H1 (cell line): ENCODE results near the gene BBX. TPM values are rescaled to one million over a fixed set of nuclear protein-coding genes. Genes with fewer than 3 reads are reported as not detected.

Source experiments
- CTCF ChIA-PET: fragments of 300-600 bp; sonication (Branson Sonifier 250); formaldehyde crosslinking; loops from one replicate; lab custom pipeline; 2021; ENCODE audit not compliant: partially characterized antibody; lab: Charles Lee
- POLR2A ChIA-PET: fragments of 300-600 bp; sonication (Branson Sonifier 250); formaldehyde crosslinking; loops from one replicate; lab custom pipeline; 2021; ENCODE audit warnings: inconsistent platforms; ENCODE audit not compliant: partially characterized antibody; lab: Charles Lee
- DNase-seq, 2 experiments: peaks; one replicate each; pipeline versions ENCODE4 v3.0.0 to v3.0.0-alpha.2; 2010 to 2022; ENCODE audit warnings: low spot score in 2 of 2, low read depth in 1 of 2, mixed read lengths in 1 of 2
- FAIRE-seq: peaks from 2 replicates; lab custom pipeline; 2011; peaks lifted over from hg19 to GRCh38; lab: Jason Lieb, UNC
- H2AFZ ChIP-seq: 2 replicates; pipeline ENCODE4 v1.8.1; 2012; ENCODE audit warnings: low read length, inconsistent platforms
- H2AK5ac ChIP-seq: 2 replicates; pipeline ENCODE4 v1.6.1; 2013; ENCODE audit warnings: low read depth, low read length
- H2BK120ac ChIP-seq: replicated peaks from 2 replicates; pipeline ENCODE3; 2013; ENCODE audit warnings: low read depth, low read length, inconsistent platforms
- H2BK12ac ChIP-seq: 2 replicates; pipeline ENCODE4 v1.6.1; 2013; ENCODE audit warnings: low read depth, low read length
- H2BK15ac ChIP-seq: 2 replicates; pipeline ENCODE4 v1.6.1; 2013; ENCODE audit warnings: low read length
- H2BK20ac ChIP-seq: 2 replicates; pipeline ENCODE4 v1.6.1; 2013; ENCODE audit warnings: low read length
- H2BK5ac ChIP-seq: 2 replicates; pipeline ENCODE4 v1.6.1; 2013; ENCODE audit warnings: low read depth, low read length
- H3K14ac ChIP-seq: 2 replicates; pipeline ENCODE4 v1.6.1; 2013; ENCODE audit warnings: inconsistent platforms; ENCODE audit not compliant: insufficient read length
- H3K18ac ChIP-seq: 2 replicates; pipeline ENCODE4 v1.6.1; 2013; ENCODE audit warnings: low read length; ENCODE audit errors: extremely low read depth
- H3K23ac ChIP-seq: 2 replicates; pipeline ENCODE4 v1.6.1; 2013; ENCODE audit warnings: inconsistent platforms; ENCODE audit not compliant: insufficient read length
- H3K23me2 ChIP-seq: 2 replicates; pipeline ENCODE4 v1.6.1; 2013; ENCODE audit warnings: low read depth, low read length
- H3K27ac ChIP-seq: 2 replicates; pipeline ENCODE4 v1.6.1; 2011; ENCODE audit warnings: low read depth, low read length, inconsistent platforms
- H3K27me3 ChIP-seq, 4 experiments: replicated peaks in 1 of 4; 1 replicate in 1 of 4; 2 replicates in 3 of 4; pipeline versions ENCODE4 v1.6.1 to v1.8.1; 2011 to 2013; ENCODE audit warnings: low read length in 3 of 4, mild to moderate bottlenecking in 3 of 4, inconsistent platforms in 2 of 4, mixed read lengths in 2 of 4, moderate library complexity in 1 of 4; ENCODE audit not compliant: control insufficient read depth in 3 of 4, insufficient read depth in 3 of 4; ENCODE audit errors: extremely low read depth in 1 of 4
- H3K36me3 ChIP-seq, 4 experiments: 2 replicates each; pipeline versions ENCODE4 v1.6.1 to v1.8.1; 2011 to 2013; ENCODE audit warnings: mild to moderate bottlenecking in 4 of 4, low read length in 3 of 4, moderate library complexity in 2 of 4, control low read depth in 1 of 4, inconsistent platforms in 1 of 4; ENCODE audit not compliant: insufficient read depth in 4 of 4, control insufficient read depth in 2 of 4
- H3K4ac ChIP-seq: replicated peaks from 2 replicates; pipeline ENCODE3; 2013; ENCODE audit warnings: low read length, low read depth, mixed read lengths, inconsistent platforms; ENCODE audit not compliant: insufficient read length
- H3K4me1 ChIP-seq, 4 experiments: replicated peaks in 1 of 4; 1 replicate in 1 of 4; 2 replicates in 3 of 4; pipeline versions ENCODE4 v1.6.1 to v1.8.1; 2011 to 2013; ENCODE audit warnings: low read length in 3 of 4, inconsistent platforms in 2 of 4, mixed read lengths in 1 of 4; ENCODE audit not compliant: insufficient read depth in 4 of 4, control insufficient read depth in 3 of 4
- H3K4me2 ChIP-seq, 2 experiments: 2 replicates each; pipeline versions ENCODE4 v1.6.1 to v1.8.1; 2011 to 2013; ENCODE audit warnings: low read depth in 2 of 2, low read length in 2 of 2, control low read depth in 1 of 2, inconsistent platforms in 1 of 2, mild to moderate bottlenecking in 1 of 2; ENCODE audit not compliant: insufficient read depth in 1 of 2
- H3K4me3 ChIP-seq, 4 experiments: fragments of 200-600, 300-600 bp in 1 of 4; sonication (generic), shearing (Covaris generic), sonication (Bioruptor Twin) in 1 of 4; 2 replicates each; pipeline versions ENCODE4 v1.5.1 to v1.8.1; 2011 to 2016; ENCODE audit warnings: low read length in 4 of 4, low read depth in 3 of 4, control low read depth in 2 of 4, inconsistent platforms in 2 of 4, mild to moderate bottlenecking in 2 of 4, mixed read lengths in 1 of 4, moderate library complexity in 1 of 4; ENCODE audit not compliant: insufficient read depth in 2 of 4; ENCODE audit errors: extremely low read depth in 1 of 4
- H3K56ac ChIP-seq: replicated peaks from 2 replicates; pipeline ENCODE3; 2013; ENCODE audit warnings: low read depth, mild to moderate bottlenecking, mixed read lengths, low read length, inconsistent platforms; ENCODE audit not compliant: insufficient read length
- H3K79me1 ChIP-seq: 2 replicates; pipeline ENCODE4 v1.6.1; 2013; ENCODE audit warnings: low read depth, low read length, control low read depth
- H3K79me2 ChIP-seq, 2 experiments: 2 replicates each; pipeline versions ENCODE4 v1.6.1 to v1.8.1; 2012 to 2013; ENCODE audit warnings: low read length in 2 of 2, mild to moderate bottlenecking in 2 of 2, inconsistent platforms in 1 of 2; ENCODE audit not compliant: insufficient read depth in 2 of 2, control insufficient read depth in 1 of 2
- H3K9ac ChIP-seq, 4 experiments: replicated peaks in 1 of 4; 1 replicate in 1 of 4; 2 replicates in 3 of 4; pipeline versions ENCODE4 v1.6.1 to v1.8.1; 2011 to 2013; ENCODE audit warnings: low read depth in 3 of 4, low read length in 3 of 4, control low read depth in 2 of 4, mild to moderate bottlenecking in 2 of 4, moderate library complexity in 2 of 4, inconsistent platforms in 1 of 4; ENCODE audit errors: extremely low read depth in 1 of 4
- H3K9me3 ChIP-seq, 2 experiments: 2 replicates each; pipeline versions ENCODE4 v1.6.1 to v1.8.1; 2012 to 2013; ENCODE audit warnings: mild to moderate bottlenecking in 2 of 2, moderate library complexity in 2 of 2, control low read depth in 1 of 2, inconsistent platforms in 1 of 2, low read depth in 1 of 2, low read length in 1 of 2, mixed read lengths in 1 of 2; ENCODE audit not compliant: insufficient read depth in 2 of 2
- H4K20me1 ChIP-seq, 2 experiments: replicated peaks in 1 of 2; 2 replicates each; pipeline versions ENCODE3 to v1.8.1; 2011 to 2013; ENCODE audit warnings: inconsistent platforms in 2 of 2, low read length in 2 of 2, mild to moderate bottlenecking in 1 of 2; ENCODE audit not compliant: insufficient read depth in 2 of 2, control insufficient read depth in 1 of 2
- H4K5ac ChIP-seq: 2 replicates; pipeline ENCODE4 v1.6.1; 2013; ENCODE audit warnings: low read length, low read depth, mixed read lengths, inconsistent platforms; ENCODE audit not compliant: insufficient read length
- H4K8ac ChIP-seq: 2 replicates; pipeline ENCODE4 v1.8.0; 2013; ENCODE audit warnings: mild to moderate bottlenecking, moderate library complexity, low read length, inconsistent platforms; ENCODE audit not compliant: insufficient read depth; ENCODE audit errors: extremely low read depth
- H4K91ac ChIP-seq: replicated peaks from 2 replicates; pipeline ENCODE3; 2013; ENCODE audit warnings: low read length, mixed read lengths, inconsistent platforms; ENCODE audit not compliant: insufficient read length
- CEBPB ChIP-seq: IDR thresholded peaks from 2 replicates; pipeline ENCODE4 v1.6.1; 2012; ENCODE audit warnings: low read depth, low read length
- EP300 ChIP-seq, 2 experiments: IDR thresholded peaks; 1 replicate in 1 of 2; 2 replicates in 1 of 2; pipeline ENCODE4 v1.6.1; 2011 to 2012; ENCODE audit warnings: low read depth in 2 of 2, low read length in 2 of 2, mild to moderate bottlenecking in 2 of 2, borderline replicate concordance in 1 of 2, inconsistent platforms in 1 of 2, moderate library complexity in 1 of 2
- SIRT6 ChIP-seq: IDR thresholded peaks from one replicate; pipeline ENCODE4 v1.7.1; 2012; ENCODE audit warnings: low read length, inconsistent platforms
- WGBS, 2 experiments: shearing (Covaris generic) in 1 of 2; methylation state at CpG; one replicate each; pipeline versions ENCODE4 v1.1.6 to v1.1.7; 2013 to 2015; ENCODE audit warnings: low lambda C conversion rate in 2 of 2, mixed read lengths in 2 of 2, inconsistent platforms in 1 of 2, low coverage in 1 of 2, missing lambda C conversion rate in 1 of 2; ENCODE audit not compliant: insufficient replicate concordance in 2 of 2, insufficient coverage in 1 of 2, insufficient read length in 1 of 2; ENCODE audit errors: extremely low coverage in 1 of 2, missing lambda C conversion rate in 1 of 2; 5-methylcytosine and 5-hydroxymethylcytosine counted together
- polyA plus RNA-seq, 7 experiments: library from polyadenylated mRNA; depleted of rRNA in 3 of 7; stranded (reverse) in 5 of 7; unstranded in 2 of 7; fragments of >200 nt in 5 of 7; fragments of 200-250 nt in 2 of 7; gene quantifications; 1 replicate in 5 of 7; 2 replicates in 1 of 7; 4 replicates in 1 of 7; pipeline versions ENCODE4 v1.2.1 to v1.2.3, GENCODE V29; 2011 to 2013; ENCODE audit warnings: missing spikeins in 2 of 7, mixed read lengths in 2 of 7
- total RNA-seq: library from RNA; stranded (reverse); fragmentation: NEBNext Ultra II Directional; extraction: Animal tissue kit (Norgen Biotek cat#: 25700); gene quantifications from 2 replicates; pipeline ENCODE4 v1.2.1, GENCODE V29; 2021
- TF ChIP-seq, protein P1 (sequence below): IDR thresholded peaks from 2 replicates; pipeline ENCODE4 v1.6.1; 2012; ENCODE audit warnings: inconsistent platforms

BBX gene
- total and polyA plus RNA-seq, 2 of the 8 experiments (the other 6 are each of a cell fraction or from before 2014, with no cell fraction given): 11.0 to 42.5 TPM

DNA sequence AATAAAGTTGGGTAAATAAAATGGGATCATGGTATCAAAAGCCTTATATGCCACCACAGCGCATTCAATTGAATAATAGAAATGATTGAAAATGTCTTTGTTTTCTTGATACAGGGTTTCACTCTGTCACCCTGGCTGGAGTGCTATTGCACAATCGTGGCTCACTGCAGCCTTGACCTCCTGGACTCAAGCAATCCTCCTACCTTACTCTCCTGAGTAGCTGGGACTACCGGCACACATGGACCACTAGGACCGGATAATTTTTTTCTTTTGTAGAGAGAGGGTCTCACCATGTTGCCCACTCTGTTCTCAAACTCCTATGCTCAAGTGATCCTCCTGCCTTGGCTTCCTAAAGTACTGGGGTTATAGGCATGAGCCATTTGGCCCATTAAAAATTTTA, 33.8 kb upstream of the BBX start:
- DNase-seq: no peak
- no peak overlapping the region for H3K9ac ChIP-seq
- no peak overlapping the region for H2BK20ac ChIP-seq
- no peaks in the 10 kb centered on the region for H3K23me2 ChIP-seq
- TF ChIP-seq CEBPB: peak; percentile 89
- no peak for TF ChIP-seq EP300 (IDR thresholded peaks at IDR 0.05; ENCODE audit: borderline replicate concordance in 1 of 2, low read depth in 2 of 2, low read length in 2 of 2)
- TF ChIP-seq, protein P1, sequence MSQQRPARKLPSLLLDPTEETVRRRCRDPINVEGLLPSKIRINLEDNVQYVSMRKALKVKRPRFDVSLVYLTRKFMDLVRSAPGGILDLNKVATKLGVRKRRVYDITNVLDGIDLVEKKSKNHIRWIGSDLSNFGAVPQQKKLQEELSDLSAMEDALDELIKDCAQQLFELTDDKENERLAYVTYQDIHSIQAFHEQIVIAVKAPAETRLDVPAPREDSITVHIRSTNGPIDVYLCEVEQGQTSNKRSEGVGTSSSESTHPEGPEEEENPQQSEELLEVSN: no peak
- no peak for TF ChIP-seq SIRT6
- H4K5ac ChIP-seq: no peak overlapping the region
- H3K23ac ChIP-seq: no peak overlapping the region
- no peaks in the 10 kb centered on the region for H3K27me3 ChIP-seq
- H4K20me1 ChIP-seq: no peaks in the 10 kb centered on the region
- H3K36me3 ChIP-seq: no peaks in the 10 kb centered on the region
- no peak overlapping the region for H3K4me3 ChIP-seq
- H2BK15ac ChIP-seq: no peak overlapping the region
- H2BK5ac ChIP-seq: no peak overlapping the region
- no peak overlapping the region for H3K18ac ChIP-seq
- H4K8ac ChIP-seq: no peak overlapping the region
- no peak overlapping the region for H2AFZ ChIP-seq
- no peak overlapping the region for H2BK12ac ChIP-seq
- ChIA-PET POLR2A (no interaction called here), CTCF (interaction anchor here (0.5 kb wide), 1 partner anchor 315 kb away, joined by 3 read pairs; no protein-coding TSS in a partner anchor)
- H3K4me2 ChIP-seq: no peak overlapping the region
- FAIRE-seq: no peak
- no peak overlapping the region for H3K27ac ChIP-seq
- H2BK120ac ChIP-seq: no peak overlapping the region
- H3K79me2 ChIP-seq: no peaks in the 10 kb centered on the region
- H2AK5ac ChIP-seq: no peak overlapping the region
- WGBS, 2 experiments: 92% methylated on average over 4 of the region's 4 CpGs; no CpG with 5 or more reads in 1 of the 2 experiments
- no peak overlapping the region for H3K56ac ChIP-seq
- no peaks in the 10 kb centered on the region for H3K79me1 ChIP-seq
- H3K4ac ChIP-seq: no peak overlapping the region
- H4K91ac ChIP-seq: no peak overlapping the region
- H3K14ac ChIP-seq: no peak overlapping the region
- no peaks in the 10 kb centered on the region for H3K9me3 ChIP-seq
- peaks cover 0 to 3% (median 2%) of the 10 kb centered on the region in 4 experiments; a peak in 3 of 7 replicates for H3K4me1 ChIP-seq
